Measurements from ENCODE around the gene SLC22A25. TPM values are rescaled to one million over a fixed set of nuclear protein-coding genes. Genes with fewer than 3 reads are reported as not detected.
"Not testable (repeated sequence)": the region's sequence is repeated elsewhere in the genome, so short reads cannot be mapped to it uniquely, and the experiment has no call there.

SLC22A25 gene
- total RNA-seq, 1 donor from 2014 or later, result not detected

- H3K9me3 Mint-ChIP-seq (ENCODE audit: unreplicated experiment), result no peaks in the 10 kb centered on the region
- no peak overlapping the region for H3K27ac Mint-ChIP-seq (ENCODE audit: unreplicated experiment)
- H3K4me1 Mint-ChIP-seq (ENCODE audit: low read depth, unreplicated experiment), result no peaks in the 10 kb centered on the region
- no peaks in the 10 kb centered on the region for H3K27me3 Mint-ChIP-seq (ENCODE audit: unreplicated experiment)
- H3K36me3 Mint-ChIP-seq (ENCODE audit: unreplicated experiment), result no peaks in the 10 kb centered on the region
- DNase-seq, result no peak
- H3K4me3 Mint-ChIP-seq (ENCODE audit: unreplicated experiment), result no peak overlapping the region
- no peak for TF ChIP-seq CTCF (IDR thresholded peaks at IDR 0.05; ENCODE audit: partially characterized antibody, unreplicated experiment)
These were observed 7.0 kb upstream of the SLC22A25 start for GRCh38 chr11:63250162-63251050.

- Mint-ChIP-seq H3K27me3 (ENCODE audit: unreplicated experiment) (no peaks in the 10 kb centered on the region), H3K4me3 (ENCODE audit: unreplicated experiment) (no peak overlapping the region), H3K27ac (ENCODE audit: unreplicated experiment) (no peak overlapping the region), H3K9me3 (ENCODE audit: unreplicated experiment) (no peaks in the 10 kb centered on the region), H3K36me3 (ENCODE audit: unreplicated experiment) (no peaks in the 10 kb centered on the region), H3K4me1 (ENCODE audit: low read depth, unreplicated experiment) (no peaks in the 10 kb centered on the region)
- no peak for TF ChIP-seq CTCF (IDR thresholded peaks at IDR 0.05; ENCODE audit: partially characterized antibody, unreplicated experiment)
- no peak for DNase-seq
These were observed 5.6 kb upstream of the SLC22A25 start for GRCh38 chr11:63248966-63249365.

GRCh38 chr11:63247237-63248002, 4.0 kb upstream of the SLC22A25 start:
- not testable (repeated sequence) for DNase-seq; H3K27ac Mint-ChIP-seq (ENCODE audit: unreplicated experiment); H3K36me3 Mint-ChIP-seq (ENCODE audit: unreplicated experiment); H3K27me3 Mint-ChIP-seq (ENCODE audit: unreplicated experiment); H3K4me3 Mint-ChIP-seq (ENCODE audit: unreplicated experiment); H3K4me1 Mint-ChIP-seq (ENCODE audit: low read depth, unreplicated experiment); H3K9me3 Mint-ChIP-seq (ENCODE audit: unreplicated experiment)

DNA sequence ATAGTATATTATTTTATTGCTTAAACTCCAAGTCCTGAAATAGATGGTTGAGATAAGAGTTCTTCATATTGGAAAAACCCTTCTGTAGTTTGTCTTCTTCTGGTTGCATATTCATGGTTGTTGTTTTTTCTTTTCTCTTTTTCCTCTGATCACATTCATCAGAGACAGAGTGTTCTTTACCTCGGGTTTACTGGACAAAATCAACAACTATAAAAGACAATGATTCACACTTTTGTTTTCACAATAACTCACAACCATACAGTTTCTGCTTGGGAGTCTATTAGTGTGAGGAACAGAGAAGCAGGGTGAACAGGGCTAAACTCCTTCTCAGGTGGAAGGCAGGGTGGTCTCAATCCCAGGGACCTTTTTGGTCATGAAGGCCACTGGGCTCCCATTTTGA, 2.6 kb upstream of the SLC22A25 start:
- Mint-ChIP-seq H3K4me1 (ENCODE audit: low read depth, unreplicated experiment) (no peaks in the 10 kb centered on the region), H3K27me3 (ENCODE audit: unreplicated experiment) (no peaks in the 10 kb centered on the region), H3K4me3 (ENCODE audit: unreplicated experiment) (no peak overlapping the region), H3K9me3 (ENCODE audit: unreplicated experiment) (no peaks in the 10 kb centered on the region), H3K27ac (ENCODE audit: unreplicated experiment) (no peak overlapping the region), H3K36me3 (ENCODE audit: unreplicated experiment) (no peaks in the 10 kb centered on the region)
- DNase-seq, result no peak
- no peak for TF ChIP-seq CTCF (IDR thresholded peaks at IDR 0.05; ENCODE audit: partially characterized antibody, unreplicated experiment)

GRCh38 chr11:63244862-63245261, 1.5 kb upstream of the SLC22A25 start:
- Mint-ChIP-seq H3K27ac (ENCODE audit: unreplicated experiment) (no peak overlapping the region), H3K4me3 (ENCODE audit: unreplicated experiment) (no peak overlapping the region), H3K9me3 (ENCODE audit: unreplicated experiment) (no peaks in the 10 kb centered on the region), H3K27me3 (ENCODE audit: unreplicated experiment) (no peaks in the 10 kb centered on the region), H3K36me3 (ENCODE audit: unreplicated experiment) (no peaks in the 10 kb centered on the region), H3K4me1 (ENCODE audit: low read depth, unreplicated experiment) (no peaks in the 10 kb centered on the region)
- DNase-seq, result no peak
- TF ChIP-seq CTCF (IDR thresholded peaks at IDR 0.05; ENCODE audit: partially characterized antibody, unreplicated experiment), result no peak

Measured in glutamatergic neuron (in vitro differentiated cells).